ENCODE results near the gene CCHCR1.
"Not testable (repeated sequence)": the region's sequence is repeated elsewhere in the genome, so short reads cannot be mapped to it uniquely, and the experiment has no call there.

CCHCR1 gene

DNA sequence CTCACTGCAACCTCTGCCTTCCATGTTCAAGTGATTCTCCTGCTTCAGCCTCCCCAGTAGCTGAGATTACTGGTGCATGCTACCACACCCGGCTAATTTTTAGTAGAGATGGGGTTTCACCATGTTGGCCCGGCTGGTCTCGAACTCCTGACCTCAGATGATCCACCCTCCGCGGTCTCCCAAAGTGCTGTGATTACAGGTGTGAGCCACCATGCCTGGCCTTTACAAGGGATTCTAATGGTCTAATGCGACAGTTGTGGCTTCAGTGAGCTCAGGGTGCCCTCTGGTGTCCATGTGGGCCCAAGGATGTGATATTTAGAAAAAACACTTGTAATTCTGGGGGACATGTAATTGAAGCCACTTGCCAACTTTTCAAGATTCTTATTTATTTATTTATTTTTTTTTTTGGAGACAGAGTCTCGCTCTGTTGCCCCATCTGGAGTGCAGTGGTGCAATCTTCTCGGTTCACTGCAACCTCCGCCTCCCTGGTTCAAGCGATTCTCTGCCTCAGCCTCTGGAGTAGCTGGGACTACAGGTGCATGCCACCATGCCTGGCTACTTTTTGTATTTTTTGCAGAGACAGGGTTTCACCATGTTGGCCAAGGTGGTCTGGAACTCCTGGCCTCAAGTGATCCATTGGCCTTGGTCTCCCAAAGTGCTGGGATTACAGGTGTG is 35.0 kb upstream of the CCHCR1 start:
- not testable (repeated sequence) for H3K27me3 Mint-ChIP-seq; H3K36me3 Mint-ChIP-seq (ENCODE audit: low read depth); H3K9me3 Mint-ChIP-seq; H3K4me3 Mint-ChIP-seq; H3K27ac Mint-ChIP-seq
- intact Hi-C loops (cut with micrococcal nuclease): loop anchor here (1.0 to 10.0 kb wide), 2 partner anchors 55 to 252 kb away; no protein-coding TSS in a partner anchor
- H3K4me1 Mint-ChIP-seq (ENCODE audit: low read depth): peaks cover 18% of the 10 kb centered on the region

DNA sequence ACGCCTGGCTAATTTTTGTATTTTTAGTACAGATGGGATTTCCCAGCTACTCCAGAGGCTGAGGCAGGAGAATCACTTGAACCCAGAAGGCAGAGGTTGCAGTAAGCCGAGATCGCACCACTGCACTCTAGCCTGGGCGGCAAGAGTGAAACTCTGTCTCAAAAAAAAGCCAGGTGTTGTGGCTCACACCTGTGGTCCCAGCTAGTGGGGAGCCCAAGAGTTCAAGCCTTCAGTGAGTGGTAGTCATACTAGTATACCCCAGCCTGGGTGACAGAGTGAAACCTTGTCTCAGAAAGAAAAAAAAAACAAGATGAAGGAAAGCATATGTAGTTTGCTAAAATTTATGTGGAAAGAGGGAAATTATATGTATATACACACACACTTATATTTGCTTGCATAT is 32.9 kb upstream of the CCHCR1 start:
- Mint-ChIP-seq H3K4me3 (no peak overlapping the region), H3K27me3 (no peaks in the 10 kb centered on the region), H3K27ac (no peak overlapping the region)

DNA sequence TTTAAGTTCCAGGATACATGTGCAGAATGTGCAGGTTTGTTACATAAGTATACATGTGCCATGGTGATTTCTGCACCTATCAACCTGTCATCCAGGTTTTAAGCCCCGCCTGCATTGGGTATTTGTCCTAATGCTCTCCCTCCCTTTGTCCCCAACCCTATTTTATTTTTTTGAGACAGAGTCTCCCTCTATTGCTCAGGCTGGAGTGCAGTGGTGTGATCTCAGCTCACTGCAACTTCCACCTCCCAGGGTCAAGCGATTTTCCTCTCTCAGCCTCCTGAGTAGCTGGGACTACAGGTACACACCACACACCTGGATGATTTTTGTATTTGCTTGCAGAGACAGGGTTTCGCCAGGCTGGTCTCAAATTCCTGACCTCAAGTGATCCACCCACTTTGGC is 31.6 kb upstream of the CCHCR1 start:
- H3K4me3 Mint-ChIP-seq; H3K9me3 Mint-ChIP-seq; H3K27ac Mint-ChIP-seq; intact Hi-C loops (cut with micrococcal nuclease); H3K27me3 Mint-ChIP-seq; H3K36me3 Mint-ChIP-seq (ENCODE audit: low read depth): not testable (repeated sequence)
- peaks cover 24% of the 10 kb centered on the region for H3K4me1 Mint-ChIP-seq (ENCODE audit: low read depth)

More for the DNA sequence above, 32.9 kb upstream of the CCHCR1 start:
- peaks cover 26% of the 10 kb centered on the region for H3K4me1 Mint-ChIP-seq (ENCODE audit: low read depth)
- no peaks in the 10 kb centered on the region for H3K36me3 Mint-ChIP-seq (ENCODE audit: low read depth)
- intact Hi-C loops (cut with micrococcal nuclease): loop anchor here (10.0 kb wide), 1 partner anchor 254 kb away; no protein-coding TSS in a partner anchor
- no peaks in the 10 kb centered on the region for H3K9me3 Mint-ChIP-seq

DNA sequence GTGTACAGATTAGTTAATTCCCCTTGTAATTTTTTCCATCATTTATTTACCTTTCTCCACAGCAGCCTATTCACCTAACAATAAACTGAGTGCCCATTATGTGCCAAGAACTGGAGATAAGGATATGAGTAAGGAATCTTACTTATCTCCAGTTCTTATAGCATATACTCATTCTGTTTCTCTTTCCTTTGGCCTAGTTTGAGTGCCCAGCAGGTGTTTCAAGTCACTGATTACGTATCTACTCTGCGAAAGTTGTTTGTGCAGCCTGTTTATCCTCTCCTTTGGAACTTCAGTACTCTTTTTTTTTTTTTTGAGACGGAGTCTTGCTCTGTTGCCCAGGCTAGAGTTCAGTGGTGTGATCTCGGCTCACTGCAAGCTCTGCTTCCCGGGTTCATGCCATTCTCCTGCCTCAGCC is 30.2 kb upstream of the CCHCR1 start:
- no peak overlapping the region for H3K4me3 Mint-ChIP-seq
- no peak overlapping the region for H3K27ac Mint-ChIP-seq
- no peaks in the 10 kb centered on the region for H3K27me3 Mint-ChIP-seq
- peaks cover 20% of the 10 kb centered on the region for H3K4me1 Mint-ChIP-seq (ENCODE audit: low read depth)
- no peaks in the 10 kb centered on the region for H3K9me3 Mint-ChIP-seq
- intact Hi-C loops (cut with micrococcal nuclease): no loop called here
- H3K36me3 Mint-ChIP-seq (ENCODE audit: low read depth): no peaks in the 10 kb centered on the region

DNA sequence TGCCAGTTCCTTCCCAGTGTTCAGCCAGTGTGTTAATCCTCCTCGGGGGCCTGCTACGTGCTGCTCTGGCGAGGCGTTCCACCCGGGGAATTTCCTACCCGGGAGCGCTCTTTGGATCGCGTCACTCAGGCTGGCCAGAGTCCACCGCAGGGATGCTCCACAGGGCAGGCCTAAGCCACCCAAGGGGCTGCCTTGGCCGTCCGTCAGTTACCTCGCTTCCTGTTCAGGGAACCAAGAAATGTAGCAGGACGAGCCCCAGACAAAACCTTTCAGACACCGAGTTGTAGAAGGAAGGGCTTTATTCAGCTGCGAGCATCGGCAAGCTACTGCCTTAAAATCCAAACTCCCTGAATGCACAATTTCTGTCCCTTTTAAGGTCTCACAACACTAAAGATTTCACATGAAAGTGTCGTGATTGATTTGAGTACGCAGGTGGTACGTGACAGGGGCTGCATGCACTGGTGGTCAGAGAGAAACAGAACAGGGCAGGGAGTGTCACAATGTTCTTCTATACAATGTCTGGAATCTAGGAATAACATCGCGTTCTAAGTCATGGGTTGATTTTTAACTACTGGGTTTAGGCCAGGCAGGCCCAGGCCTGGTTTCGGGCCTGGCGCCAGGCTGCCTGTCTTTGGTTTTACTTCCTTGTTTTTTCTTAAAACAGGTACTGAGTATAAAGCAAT is 28.6 kb upstream of the CCHCR1 start:
- H3K9me3 Mint-ChIP-seq: no peaks in the 10 kb centered on the region
- intact Hi-C loops (cut with micrococcal nuclease): no loop called here
- no peaks in the 10 kb centered on the region for H3K36me3 Mint-ChIP-seq (ENCODE audit: low read depth)
- H3K27me3 Mint-ChIP-seq: no peaks in the 10 kb centered on the region
- H3K4me3 Mint-ChIP-seq: no peak overlapping the region
- peak overlapping the region; percentile 91 for H3K27ac Mint-ChIP-seq
- peaks cover 20% of the 10 kb centered on the region for H3K4me1 Mint-ChIP-seq (ENCODE audit: low read depth)

DNA sequence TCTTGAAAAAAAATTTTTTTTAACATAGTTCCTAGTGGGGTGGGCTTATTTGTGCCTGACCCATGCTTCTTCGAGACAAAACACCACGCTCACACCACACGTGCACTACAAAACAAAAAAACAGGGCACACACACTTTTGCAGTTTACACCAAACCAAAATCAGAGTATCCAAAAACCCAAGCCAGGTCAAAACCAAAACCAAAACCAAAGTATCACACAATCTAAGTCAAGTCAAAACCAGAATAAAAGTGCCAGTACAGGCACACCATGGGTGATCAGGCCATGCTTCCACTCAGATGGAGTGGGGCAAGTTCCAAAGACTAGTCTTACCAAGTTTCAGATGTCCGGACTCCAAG is 28.1 kb upstream of the CCHCR1 start:
- H3K9me3 Mint-ChIP-seq; H3K4me3 Mint-ChIP-seq; H3K27me3 Mint-ChIP-seq; intact Hi-C loops (cut with micrococcal nuclease); H3K36me3 Mint-ChIP-seq (ENCODE audit: low read depth): not testable (repeated sequence)
- peaks cover 20% of the 10 kb centered on the region for H3K4me1 Mint-ChIP-seq (ENCODE audit: low read depth)
- H3K27ac Mint-ChIP-seq: peak overlapping the region; percentile 91

DNA sequence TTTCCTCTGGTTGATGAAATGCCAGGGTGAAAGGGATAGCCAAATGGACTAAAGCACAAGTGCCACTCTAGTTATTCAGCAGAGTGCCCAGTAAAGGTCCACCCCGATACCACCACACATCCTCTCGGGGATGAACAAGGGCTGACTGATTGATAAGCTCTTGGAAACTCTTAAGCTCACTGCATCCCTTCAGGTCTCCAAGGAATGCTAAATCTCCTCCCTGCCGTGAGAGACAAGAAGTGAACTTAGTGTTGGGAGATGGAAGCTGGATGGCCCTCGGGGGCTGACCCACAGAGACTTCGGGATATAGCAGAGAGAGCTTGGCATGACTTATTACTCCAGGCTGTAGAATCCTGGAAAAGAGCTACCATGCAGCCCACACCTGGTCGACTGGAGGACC is 26.3 kb upstream of the CCHCR1 start:
- H3K27ac Mint-ChIP-seq; H3K36me3 Mint-ChIP-seq (ENCODE audit: low read depth); H3K4me3 Mint-ChIP-seq; H3K27me3 Mint-ChIP-seq; intact Hi-C loops (cut with micrococcal nuclease); H3K9me3 Mint-ChIP-seq: not testable (repeated sequence)
- H3K4me1 Mint-ChIP-seq (ENCODE audit: low read depth): peaks cover 30% of the 10 kb centered on the region

DNA sequence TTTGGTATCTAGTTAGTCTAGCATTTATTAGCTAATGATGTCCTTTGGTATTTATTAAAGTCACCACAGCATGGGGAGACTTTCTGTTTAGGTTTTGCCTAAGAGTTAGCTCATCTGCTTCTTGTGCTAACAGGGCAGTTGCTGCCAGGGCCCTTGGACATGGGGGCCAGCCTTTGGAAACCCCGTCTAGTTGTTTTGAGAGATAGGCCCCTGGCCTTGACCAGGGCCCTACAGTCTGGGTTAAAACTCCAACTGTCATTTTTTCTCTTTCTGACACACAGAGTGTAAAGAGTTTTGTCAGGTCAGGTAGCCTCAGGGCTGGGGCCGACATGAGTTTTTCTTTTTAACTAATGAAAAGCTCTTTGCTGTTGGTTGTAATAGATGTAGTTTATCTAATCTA is 25.7 kb upstream of the CCHCR1 start:
- H3K9me3 Mint-ChIP-seq; H3K27me3 Mint-ChIP-seq; H3K4me3 Mint-ChIP-seq; intact Hi-C loops (cut with micrococcal nuclease); H3K27ac Mint-ChIP-seq; H3K36me3 Mint-ChIP-seq (ENCODE audit: low read depth): not testable (repeated sequence)
- H3K4me1 Mint-ChIP-seq (ENCODE audit: low read depth): peaks cover 36% of the 10 kb centered on the region

DNA sequence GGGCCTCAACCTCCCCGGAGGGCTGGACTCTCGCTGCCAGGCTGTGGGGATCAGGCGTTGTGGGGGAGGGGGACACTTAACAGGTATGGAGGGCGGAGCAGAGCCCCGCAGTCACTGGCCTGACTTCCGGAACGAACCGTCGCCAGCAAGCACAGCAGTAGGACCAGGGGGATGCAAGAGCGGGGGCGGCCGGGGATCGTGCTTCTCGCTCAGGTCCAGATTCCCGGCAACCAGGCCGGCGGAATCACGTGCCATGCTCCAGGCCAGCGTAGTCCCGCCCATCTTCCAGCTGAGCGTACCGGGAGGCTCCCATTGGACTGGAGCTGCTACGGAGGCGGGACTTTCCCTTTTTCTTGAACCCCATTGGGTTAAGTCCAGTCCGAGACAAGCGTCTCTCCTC is 22.9 kb upstream of the CCHCR1 start:
- intact Hi-C loops (cut with micrococcal nuclease): no loop called here
- Mint-ChIP-seq H3K4me3 (peak overlapping the region; percentile 81), H3K27me3 (no peaks in the 10 kb centered on the region), H3K36me3 (ENCODE audit: low read depth) (peaks cover 23% of the 10 kb centered on the region), H3K4me1 (ENCODE audit: low read depth) (peaks cover 20% of the 10 kb centered on the region), H3K9me3 (no peaks in the 10 kb centered on the region), H3K27ac (peak overlapping the region; percentile 83)

DNA sequence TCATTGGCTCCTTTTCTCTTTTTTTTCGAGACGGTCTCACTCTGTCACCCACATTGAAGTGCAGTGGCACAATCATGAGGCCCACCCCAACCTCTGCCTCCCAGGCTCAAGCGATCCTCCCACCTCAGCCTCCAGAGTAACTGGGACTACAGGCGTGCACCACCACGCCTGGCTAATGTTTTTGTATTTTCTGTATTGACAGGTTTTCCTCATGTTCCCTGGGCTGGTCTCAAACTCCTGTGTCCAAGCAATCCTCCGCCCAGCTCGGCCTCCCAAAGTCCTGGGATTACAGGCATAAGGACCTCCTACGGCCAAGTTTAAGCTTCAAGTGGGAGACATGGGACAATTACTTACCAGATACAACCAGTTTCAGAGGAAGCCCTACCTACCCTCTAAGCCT is 22.3 kb upstream of the CCHCR1 start:
- peaks cover 18% of the 10 kb centered on the region for H3K4me1 Mint-ChIP-seq (ENCODE audit: low read depth)
- peak overlapping the region; percentile 81 for H3K4me3 Mint-ChIP-seq
- intact Hi-C loops (cut with micrococcal nuclease): no loop called here
- peaks cover 29% of the 10 kb centered on the region for H3K36me3 Mint-ChIP-seq (ENCODE audit: low read depth)
- H3K27me3 Mint-ChIP-seq: no peaks in the 10 kb centered on the region
- peak overlapping the region; percentile 83 for H3K27ac Mint-ChIP-seq
- H3K9me3 Mint-ChIP-seq: no peaks in the 10 kb centered on the region

DNA sequence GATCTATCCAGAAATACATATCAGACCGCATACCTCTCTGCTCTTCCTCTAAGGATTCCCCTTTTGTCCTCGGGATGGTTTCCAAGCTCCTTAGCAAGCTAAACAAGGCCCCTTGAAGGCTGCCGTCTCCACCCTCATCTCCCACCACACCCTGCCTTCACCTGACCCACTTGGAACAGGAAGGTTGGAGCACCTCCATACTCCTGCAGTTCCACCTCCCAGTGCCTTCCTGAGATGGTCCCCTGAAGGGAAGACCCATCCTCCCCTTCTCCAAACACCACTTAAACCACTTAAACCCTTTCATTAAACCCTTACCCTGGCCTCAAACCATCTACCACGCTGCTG is 21.4 kb upstream of the CCHCR1 start:
- Mint-ChIP-seq H3K36me3 (ENCODE audit: low read depth) (peaks cover 30% of the 10 kb centered on the region), H3K4me3 (peak overlapping the region; percentile 7), H3K27me3 (no peaks in the 10 kb centered on the region), H3K4me1 (ENCODE audit: low read depth) (peaks cover 18% of the 10 kb centered on the region), H3K27ac (peak overlapping the region; percentile 41), H3K9me3 (no peaks in the 10 kb centered on the region)
- intact Hi-C loops (cut with micrococcal nuclease): no loop called here

DNA sequence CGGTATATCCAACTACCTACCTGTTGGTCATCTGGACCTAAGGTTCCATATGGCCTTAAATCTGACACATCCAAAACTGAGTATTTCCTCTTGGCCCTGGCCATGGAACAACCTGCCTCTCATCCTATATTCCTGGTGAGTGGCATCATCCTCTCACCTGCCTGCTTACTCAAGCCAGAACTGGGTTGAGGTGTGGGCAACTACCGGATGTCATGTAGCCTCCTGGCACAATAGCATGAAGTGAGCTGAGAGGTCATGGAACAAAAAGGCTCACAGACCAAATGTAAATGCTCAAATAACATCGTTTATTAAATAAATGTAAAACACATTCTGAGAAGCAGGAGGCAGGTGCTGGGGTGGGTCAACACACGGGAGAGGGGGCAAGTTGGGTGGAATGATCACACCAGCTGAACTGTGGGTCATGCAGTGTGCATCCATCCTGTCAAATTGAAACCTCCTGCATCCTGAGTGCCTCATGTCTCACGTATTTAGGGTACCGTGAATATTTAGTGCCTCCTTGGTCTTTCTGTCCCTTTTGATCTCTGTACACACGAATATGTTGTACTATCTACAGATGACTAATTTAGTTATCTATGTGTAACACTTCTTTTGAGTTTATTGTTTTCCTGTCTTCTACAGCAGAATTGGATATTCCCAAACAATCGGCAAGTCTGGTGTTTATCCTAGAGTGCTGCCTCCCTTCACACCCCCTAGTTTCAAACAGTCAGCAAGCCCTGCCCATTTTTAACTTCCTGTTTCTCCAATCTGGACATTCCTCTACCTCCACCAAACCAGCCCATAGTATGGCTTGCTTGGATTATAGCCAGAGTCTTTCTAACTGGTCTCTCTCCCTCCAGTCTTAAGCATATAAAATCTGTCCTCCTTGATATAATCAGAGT is 20.8 kb upstream of the CCHCR1 start:
- H3K27ac Mint-ChIP-seq: peak overlapping the region; percentile 41
- H3K36me3 Mint-ChIP-seq (ENCODE audit: low read depth): peaks cover 30% of the 10 kb centered on the region
- H3K27me3 Mint-ChIP-seq: no peaks in the 10 kb centered on the region
- H3K4me3 Mint-ChIP-seq: no peak overlapping the region
- H3K9me3 Mint-ChIP-seq: no peaks in the 10 kb centered on the region
- intact Hi-C loops (cut with micrococcal nuclease): no loop called here
- H3K4me1 Mint-ChIP-seq (ENCODE audit: low read depth): peaks cover 18% of the 10 kb centered on the region

DNA sequence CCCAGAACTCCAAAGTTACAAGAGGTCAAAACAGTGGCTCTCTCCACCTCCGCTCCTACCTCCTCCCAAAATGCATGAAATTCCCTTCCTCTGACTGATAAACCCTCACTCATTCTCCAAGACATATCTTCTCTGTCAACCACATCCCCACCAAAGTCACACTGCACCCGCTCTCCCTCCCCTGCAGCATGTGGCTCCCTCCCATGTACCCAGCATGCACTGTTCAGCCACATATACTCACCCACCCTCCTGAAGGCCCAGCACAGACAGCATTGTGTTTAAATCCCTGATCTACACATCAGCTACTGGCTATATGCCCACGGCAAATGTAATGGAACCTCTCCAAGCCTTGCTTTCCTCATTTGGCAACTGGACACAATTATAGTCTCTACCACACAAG is 18.4 kb upstream of the CCHCR1 start:
- intact Hi-C loops (cut with micrococcal nuclease): no loop called here
- Mint-ChIP-seq H3K9me3 (no peaks in the 10 kb centered on the region), H3K4me3 (no peak overlapping the region), H3K27me3 (no peaks in the 10 kb centered on the region), H3K4me1 (ENCODE audit: low read depth) (peaks cover 18% of the 10 kb centered on the region), H3K27ac (no peak overlapping the region), H3K36me3 (ENCODE audit: low read depth) (peaks cover 30% of the 10 kb centered on the region)

DNA sequence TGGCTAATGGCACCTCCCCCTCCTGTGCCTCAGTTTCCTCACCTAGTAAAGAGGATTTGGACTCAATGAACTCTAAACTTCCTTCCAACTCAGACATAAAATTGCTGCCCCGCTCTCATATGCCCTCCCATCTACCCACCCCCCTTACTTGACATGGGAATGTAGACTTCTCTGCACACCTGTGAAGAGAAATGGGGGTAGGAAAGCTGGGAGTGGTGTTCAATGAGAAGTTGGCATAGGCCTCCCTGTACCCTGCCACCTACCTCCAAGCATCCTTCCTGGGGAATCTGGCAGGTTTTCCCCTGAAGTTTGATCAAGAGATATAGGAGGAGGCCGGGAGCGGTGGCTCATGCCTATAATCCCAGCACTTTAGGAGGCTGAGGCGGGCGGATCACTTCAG is 16.8 kb upstream of the CCHCR1 start:
- Mint-ChIP-seq H3K36me3 (ENCODE audit: low read depth) (peaks cover 23% of the 10 kb centered on the region), H3K4me3 (no peak overlapping the region), H3K27ac (no peak overlapping the region), H3K9me3 (no peaks in the 10 kb centered on the region), H3K4me1 (ENCODE audit: low read depth) (peaks cover 14% of the 10 kb centered on the region), H3K27me3 (no peaks in the 10 kb centered on the region)
- intact Hi-C loops (cut with micrococcal nuclease): no loop called here

Measured in dendritic cell treated with granulocyte-macrophage colony-stimulating factor and Interleukin-4, amounts not matched to agents 40 ng/mL and 50 ng/mL, for 4 days (primary cell).